Suprapubic skin (tissue), 4 donors: Measurements from ENCODE around the gene DHPS.

Experiments used
- POLR2A ChIP-seq, 2 donors: fragments of 450-650 bp; IDR thresholded peaks; one replicate each; pipeline ENCODE4 v1.6.1; 2017; ENCODE audit warnings: antibody characterized with exemption in 2 of 2, mild to moderate bottlenecking in 2 of 2, moderate library complexity in 2 of 2
- POLR2AphosphoS5 ChIP-seq, 3 donors: sonication (generic); formaldehyde crosslinking; IDR thresholded peaks; one replicate each; pipeline ENCODE4 v1.6.1; 2017; ENCODE audit warnings: antibody characterized with exemption in 3 of 3

- TF ChIP-seq POLR2A (IDR thresholded peaks at IDR 0.05) (no peak), POLR2AphosphoS5 (IDR thresholded peaks at IDR 0.05) (no peak)
Observed at GRCh38 chr19:12649941-12650340, 31.7 kb downstream of the DHPS start.
